Peyer's patch (tissue), 4 donors: Measurements from ENCODE around the gene C1RL.

ENCODE experiments used
- POLR2A ChIP-seq, 2 donors: fragments of 450-650 bp; IDR thresholded peaks; one replicate each; pipeline ENCODE4 v1.5.1; 2017; ENCODE audit warnings: antibody characterized with exemption in 2 of 2, mild to moderate bottlenecking in 2 of 2, moderate library complexity in 2 of 2
- TF ChIP-seq, protein P1 (sequence below), 6 experiments: fragments of 450-650 bp in 4 of 6; fragments of 200-600 bp in 2 of 6; sonication (generic) in 1 of 6; IDR thresholded peaks; one replicate each; pipeline ENCODE4 v1.5.1; 2017 to 2019; ENCODE audit warnings: antibody characterized with exemption in 6 of 6, mild to moderate bottlenecking in 3 of 6, moderate library complexity in 1 of 6

DNA sequence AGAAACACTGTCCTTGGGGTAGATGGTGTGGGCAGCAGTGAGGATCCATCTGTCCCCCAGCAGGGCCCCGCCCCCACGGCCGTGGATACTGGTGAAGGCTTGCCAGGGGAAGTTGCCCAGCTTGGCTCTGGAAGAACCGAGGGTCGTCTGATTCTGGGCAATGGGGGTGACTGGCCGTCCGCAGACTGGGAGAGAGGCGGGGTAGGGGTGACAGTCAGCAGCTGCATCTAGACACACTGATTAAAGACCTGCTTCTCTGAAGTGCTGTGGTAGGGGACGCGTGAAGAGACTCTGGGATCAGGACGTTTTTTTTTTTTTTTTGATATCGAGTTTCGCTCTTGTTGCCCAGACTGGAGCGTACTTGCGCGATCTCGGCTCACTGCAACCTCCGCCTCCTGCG is 12.0 kb downstream of the C1RL start:
- TF ChIP-seq POLR2A (IDR thresholded peaks at IDR 0.05): no peak
- TF ChIP-seq, protein P1, sequence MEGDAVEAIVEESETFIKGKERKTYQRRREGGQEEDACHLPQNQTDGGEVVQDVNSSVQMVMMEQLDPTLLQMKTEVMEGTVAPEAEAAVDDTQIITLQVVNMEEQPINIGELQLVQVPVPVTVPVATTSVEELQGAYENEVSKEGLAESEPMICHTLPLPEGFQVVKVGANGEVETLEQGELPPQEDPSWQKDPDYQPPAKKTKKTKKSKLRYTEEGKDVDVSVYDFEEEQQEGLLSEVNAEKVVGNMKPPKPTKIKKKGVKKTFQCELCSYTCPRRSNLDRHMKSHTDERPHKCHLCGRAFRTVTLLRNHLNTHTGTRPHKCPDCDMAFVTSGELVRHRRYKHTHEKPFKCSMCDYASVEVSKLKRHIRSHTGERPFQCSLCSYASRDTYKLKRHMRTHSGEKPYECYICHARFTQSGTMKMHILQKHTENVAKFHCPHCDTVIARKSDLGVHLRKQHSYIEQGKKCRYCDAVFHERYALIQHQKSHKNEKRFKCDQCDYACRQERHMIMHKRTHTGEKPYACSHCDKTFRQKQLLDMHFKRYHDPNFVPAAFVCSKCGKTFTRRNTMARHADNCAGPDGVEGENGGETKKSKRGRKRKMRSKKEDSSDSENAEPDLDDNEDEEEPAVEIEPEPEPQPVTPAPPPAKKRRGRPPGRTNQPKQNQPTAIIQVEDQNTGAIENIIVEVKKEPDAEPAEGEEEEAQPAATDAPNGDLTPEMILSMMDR (IDR thresholded peaks at IDR 0.05): no peak
